Mesenteric fat pad (tissue), 1 donor: Measurements from ENCODE around the gene POLE. TPM values are rescaled to one million over a fixed set of nuclear protein-coding genes. Genes with fewer than 3 reads are reported as not detected.
A peak's percentile ranks its signal among the peaks of the same experiment; 100 is the strongest.

ENCODE experiments used
- DNase-seq: peaks from one replicate; pipeline ENCODE4 v3.0.0-alpha.2; 2020; ENCODE audit warnings: low spot score
- long read RNA-seq: library from polyadenylated mRNA; unstranded; transcript quantifications from one replicate; pipeline ENCODE4 v2.0.0, GENCODE V29; 2020
- total RNA-seq: library from RNA; stranded (reverse); fragmentation: NEBNext Ultra II Directional; extraction: Animal tissue kit (Norgen Biotek cat#: 25700); gene quantifications from one replicate; pipeline ENCODE4 v1.2.1, GENCODE V29; 2021
- donor health status: DM: yes; HTN: yes; CAD: no.

The POLE gene, protein sequence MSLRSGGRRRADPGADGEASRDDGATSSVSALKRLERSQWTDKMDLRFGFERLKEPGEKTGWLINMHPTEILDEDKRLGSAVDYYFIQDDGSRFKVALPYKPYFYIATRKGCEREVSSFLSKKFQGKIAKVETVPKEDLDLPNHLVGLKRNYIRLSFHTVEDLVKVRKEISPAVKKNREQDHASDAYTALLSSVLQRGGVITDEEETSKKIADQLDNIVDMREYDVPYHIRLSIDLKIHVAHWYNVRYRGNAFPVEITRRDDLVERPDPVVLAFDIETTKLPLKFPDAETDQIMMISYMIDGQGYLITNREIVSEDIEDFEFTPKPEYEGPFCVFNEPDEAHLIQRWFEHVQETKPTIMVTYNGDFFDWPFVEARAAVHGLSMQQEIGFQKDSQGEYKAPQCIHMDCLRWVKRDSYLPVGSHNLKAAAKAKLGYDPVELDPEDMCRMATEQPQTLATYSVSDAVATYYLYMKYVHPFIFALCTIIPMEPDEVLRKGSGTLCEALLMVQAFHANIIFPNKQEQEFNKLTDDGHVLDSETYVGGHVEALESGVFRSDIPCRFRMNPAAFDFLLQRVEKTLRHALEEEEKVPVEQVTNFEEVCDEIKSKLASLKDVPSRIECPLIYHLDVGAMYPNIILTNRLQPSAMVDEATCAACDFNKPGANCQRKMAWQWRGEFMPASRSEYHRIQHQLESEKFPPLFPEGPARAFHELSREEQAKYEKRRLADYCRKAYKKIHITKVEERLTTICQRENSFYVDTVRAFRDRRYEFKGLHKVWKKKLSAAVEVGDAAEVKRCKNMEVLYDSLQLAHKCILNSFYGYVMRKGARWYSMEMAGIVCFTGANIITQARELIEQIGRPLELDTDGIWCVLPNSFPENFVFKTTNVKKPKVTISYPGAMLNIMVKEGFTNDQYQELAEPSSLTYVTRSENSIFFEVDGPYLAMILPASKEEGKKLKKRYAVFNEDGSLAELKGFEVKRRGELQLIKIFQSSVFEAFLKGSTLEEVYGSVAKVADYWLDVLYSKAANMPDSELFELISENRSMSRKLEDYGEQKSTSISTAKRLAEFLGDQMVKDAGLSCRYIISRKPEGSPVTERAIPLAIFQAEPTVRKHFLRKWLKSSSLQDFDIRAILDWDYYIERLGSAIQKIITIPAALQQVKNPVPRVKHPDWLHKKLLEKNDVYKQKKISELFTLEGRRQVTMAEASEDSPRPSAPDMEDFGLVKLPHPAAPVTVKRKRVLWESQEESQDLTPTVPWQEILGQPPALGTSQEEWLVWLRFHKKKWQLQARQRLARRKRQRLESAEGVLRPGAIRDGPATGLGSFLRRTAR (N-terminal part only)
- total RNA-seq, result 23.9 TPM
- long read RNA-seq, partial matches to known transcripts, result 8 of 10 reads
- long read RNA-seq, other reads (novel, unspliced or antisense), result 0 of 10 reads

GRCh38 chr12:132687211-132688164, at the start of gene POLE, which contains the start of gene PXMP2:
POLE (minus strand) TSS chr12:132687342; CDS start chr12:132687315, 27 bp downstream.
PXMP2 (plus strand) TSS chr12:132687587; CDS start chr12:132687671, 84 bp downstream.
- peak; percentile 98 for DNase-seq

DNA sequence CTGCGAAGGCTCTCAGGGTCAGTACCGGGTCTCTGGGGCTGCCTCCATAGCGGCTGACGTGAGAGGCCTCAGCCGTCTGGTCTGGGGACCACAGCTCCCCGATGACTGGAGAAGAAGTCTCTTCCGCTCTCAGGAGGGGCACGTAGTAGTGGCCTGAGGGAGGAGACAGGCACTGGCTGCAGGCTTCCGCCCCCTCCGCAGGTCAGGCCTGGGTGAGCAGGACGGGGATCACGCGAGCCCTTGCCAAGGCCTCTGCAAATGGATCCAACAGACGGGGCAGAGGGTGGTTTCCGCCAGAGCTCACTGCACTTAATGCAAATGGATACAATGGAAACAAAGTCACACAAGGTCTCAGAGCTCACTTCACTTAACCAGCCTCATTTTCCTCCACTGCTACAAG, 49.8 kb upstream of the POLE start:
- no peak for DNase-seq

DNA sequence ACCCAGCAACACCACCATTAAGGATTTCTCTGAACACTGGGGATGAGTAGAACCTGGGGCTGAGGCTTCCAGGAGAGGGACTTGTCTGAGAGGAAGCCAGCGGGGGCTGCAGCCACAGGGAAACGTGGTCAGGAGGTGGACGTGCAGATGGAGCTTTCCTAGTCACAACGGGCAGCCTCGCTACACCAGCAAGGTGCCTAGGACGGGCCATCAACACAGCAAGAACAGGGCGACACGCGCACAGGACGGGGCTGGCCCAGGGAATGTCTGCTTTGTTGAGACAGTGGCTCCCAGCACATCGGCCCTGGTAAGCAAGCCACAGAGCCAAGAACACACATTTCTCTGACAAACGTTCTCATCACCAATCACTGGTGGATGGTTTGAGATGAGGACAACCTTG, 49.2 kb upstream of the POLE start:
- no peak for DNase-seq

DNA sequence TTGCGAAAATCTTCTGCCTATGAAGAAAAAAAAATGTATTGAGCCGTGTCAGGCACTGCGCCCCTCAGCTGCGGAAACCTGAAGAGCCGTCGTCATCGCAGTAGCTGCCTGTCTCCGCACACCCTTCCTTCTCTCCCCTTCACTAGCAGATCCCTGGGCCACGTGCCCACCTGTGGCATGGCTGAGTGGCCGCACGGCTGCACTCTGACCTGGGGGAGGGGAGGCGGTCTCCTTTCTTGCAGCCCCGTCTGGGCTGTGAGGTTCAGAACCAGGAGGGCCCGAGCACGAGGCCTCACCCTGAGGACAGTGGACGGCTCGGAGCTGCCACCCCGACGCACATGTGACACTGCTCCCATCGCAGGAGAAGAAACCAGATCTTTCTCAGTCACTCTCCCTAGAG, 48.4 kb upstream of the POLE start:
- no peak for DNase-seq

GRCh38 chr12:132734206-132734605, 47.1 kb upstream of the POLE start:
- DNase-seq, result no peak

- DNase-seq, result no peak
Measured at GRCh38 chr12:132731574-132731973, 44.4 kb upstream of the POLE start.

DNA sequence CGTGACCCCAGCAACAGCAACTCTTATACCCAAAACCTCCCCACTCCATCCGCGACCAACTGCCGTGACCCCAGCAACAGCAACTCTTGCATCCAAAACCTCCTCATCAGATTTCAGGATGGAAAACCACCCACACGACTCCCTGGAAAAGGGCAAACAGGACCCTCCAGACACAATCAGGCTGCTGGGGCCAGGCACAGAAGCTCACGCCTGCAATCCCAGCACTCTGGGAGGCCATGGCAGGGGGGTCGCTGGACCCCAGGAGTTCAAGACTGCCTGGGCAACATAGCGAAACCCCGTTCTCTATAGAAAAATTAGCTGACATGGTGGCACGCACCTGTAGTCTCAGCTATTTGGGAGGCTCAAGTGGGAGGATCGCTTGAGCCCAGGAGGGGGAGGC, 43.2 kb upstream of the POLE start:
- DNase-seq, result no peak

DNA sequence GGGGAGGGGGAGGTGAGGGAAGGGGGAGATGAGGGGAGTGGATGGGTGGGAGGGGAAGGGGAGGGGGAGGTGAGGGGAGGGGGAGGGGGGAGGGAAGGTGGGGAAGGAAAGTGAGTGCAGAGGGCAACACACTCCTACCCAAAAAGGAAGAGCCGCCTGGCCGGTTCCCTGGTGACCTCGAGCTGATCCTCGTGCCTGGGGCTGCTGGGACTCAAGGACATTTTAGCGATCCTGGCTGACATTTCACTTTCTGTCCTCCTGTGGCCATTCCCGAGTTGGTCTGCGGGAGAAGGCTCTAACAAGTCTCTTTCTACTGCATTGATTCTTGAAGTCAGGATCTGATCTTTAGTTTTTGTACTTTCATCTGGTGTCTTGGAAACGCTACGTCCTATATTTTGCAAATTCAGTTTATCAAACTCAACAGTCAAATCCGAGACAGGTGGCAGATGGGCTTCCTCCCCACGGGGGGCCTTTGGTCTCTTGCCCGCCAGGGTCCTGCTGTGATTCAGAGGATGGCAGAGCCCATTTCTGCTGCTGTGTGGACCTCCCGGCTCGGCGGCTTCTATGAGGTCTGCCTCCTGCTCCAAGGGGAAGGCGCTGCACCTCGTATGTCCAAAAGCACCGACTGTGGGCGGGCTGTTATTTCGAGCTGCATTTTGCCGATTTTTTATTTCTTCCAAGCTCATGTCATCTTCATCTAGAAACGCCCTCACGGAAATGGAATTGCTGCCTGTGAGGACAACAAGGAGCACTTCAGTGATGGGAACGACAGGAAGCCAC, 42.6 kb upstream of the POLE start:
- no peak for DNase-seq

DNA sequence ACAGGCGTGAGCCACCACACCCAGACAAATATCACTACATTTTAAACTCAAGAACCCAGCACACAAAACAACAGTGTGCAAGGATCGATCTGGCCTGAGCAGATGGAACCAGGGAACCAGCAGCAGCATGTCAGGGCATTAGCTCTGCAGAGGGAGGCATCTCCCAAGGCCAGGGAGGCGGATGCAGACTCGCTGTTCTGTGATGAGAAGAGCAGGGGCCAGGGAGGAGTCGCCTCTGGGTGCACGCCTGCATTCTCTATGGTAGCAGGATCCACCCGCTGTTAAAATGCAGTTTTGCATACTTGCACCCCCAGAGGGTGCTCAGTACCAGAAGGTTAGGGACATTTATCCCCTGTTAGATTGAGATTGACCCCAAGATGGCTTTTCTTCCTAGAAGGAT, 41.4 kb upstream of the POLE start:
- no peak for DNase-seq

- no peak for DNase-seq
Measured at GRCh38 chr12:132727091-132727794, 40.1 kb upstream of the POLE start.

GRCh38 chr12:132726386-132726785, 39.2 kb upstream of the POLE start:
- no peak for DNase-seq

DNA sequence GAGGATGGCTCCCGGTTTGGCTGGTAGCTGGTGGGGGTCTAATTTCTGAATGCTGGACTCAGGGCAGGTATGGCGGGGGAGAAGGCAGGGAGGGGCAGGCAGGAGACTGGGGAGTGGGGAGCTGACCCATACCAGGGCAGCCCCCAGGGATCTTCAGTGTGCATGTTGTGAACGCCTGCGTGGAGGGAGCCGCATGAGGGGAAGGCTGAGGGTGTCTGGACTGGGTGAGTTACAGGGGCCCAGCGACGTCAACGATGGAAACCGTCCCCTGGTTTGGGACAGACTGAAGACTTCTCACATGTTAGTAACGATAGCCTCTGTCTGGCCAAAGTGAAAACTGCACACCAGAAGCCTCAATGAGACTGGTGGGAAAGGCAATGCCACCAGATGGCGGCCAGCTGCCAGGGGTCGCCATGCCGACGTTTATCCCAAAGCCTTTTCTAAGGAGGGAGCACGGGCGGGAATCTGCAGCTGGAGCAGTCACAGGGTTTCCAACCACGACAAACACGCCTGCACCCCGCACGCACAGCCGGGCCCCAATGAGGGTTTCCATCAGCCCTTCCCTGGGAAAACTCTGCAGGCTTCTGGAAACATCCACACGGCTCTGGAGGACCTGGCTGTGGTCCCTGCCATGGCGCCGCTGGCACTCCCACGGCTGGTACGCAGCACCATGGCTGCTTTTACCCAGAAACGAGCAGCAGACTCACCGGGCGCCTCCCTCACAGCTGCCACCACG, 37.5 kb upstream of the POLE start:
- DNase-seq, result no peak

- DNase-seq, result no peak
Measured at GRCh38 chr12:132723764-132724140, 36.6 kb upstream of the POLE start.

DNA sequence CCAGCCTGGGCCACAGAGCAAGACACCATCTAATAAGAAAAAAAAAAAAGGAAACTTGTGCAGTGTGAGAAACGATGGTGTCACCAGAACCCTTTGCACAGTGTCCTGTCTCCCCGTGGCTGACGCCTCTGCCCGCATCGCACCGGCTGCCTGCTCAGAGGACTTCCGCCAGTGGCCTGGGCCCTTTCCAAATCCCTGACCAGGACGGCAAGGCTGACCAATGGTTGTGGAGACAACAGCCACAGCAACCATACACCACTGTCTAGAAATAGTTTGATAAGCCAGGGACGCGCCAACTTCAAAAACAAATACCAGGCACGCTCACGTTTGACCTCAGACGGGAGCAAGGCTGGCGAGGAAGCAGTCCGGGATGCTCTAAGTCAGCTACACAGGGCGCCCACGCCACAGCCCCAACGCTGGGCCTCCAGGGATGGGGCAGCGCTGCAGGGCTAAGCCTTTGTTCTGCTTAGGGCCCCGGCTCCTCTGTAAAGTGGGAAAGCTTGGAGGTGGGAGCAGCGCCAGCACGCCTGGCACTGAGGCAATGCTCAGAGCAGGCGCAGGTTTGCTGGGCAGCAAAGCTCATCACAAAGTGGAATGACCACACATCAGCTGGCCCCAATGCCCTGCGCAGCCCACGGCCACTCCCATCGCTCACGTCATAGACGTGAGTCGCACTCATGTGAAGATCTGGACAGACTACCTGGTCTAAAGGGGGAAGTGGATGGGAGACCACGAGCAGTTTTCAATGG, 36.0 kb upstream of the POLE start:
- DNase-seq, result no peak

GRCh38 chr12:132720606-132721345, 33.6 kb upstream of the POLE start:
- DNase-seq, result no peak

DNA sequence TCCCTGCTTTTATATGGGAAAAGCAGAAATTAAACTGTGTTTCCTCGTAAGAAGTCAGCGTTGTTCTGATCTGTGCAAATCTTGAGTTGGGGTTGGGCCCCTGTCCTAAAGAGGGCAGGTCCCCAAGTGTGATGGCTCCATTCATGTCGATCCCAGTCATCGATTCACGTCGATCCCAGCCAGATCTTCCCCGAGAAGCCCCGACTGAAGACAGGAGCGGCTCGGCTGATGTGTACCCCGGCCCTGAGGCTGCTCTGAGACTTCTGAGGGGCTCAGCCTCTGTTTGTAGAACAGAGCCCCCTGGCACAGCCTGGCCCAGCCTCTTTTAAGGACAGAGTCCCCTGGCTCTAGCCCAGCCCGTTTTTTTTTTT, 32.8 kb upstream of the POLE start:
- DNase-seq, result no peak
